Caki2 (cell line): ENCODE measurements around the gene FCAMR. TPM values are rescaled to one million over a fixed set of nuclear protein-coding genes. Genes with fewer than 3 reads are reported as not detected.
"Not testable (repeated sequence)": the region's sequence is repeated elsewhere in the genome, so short reads cannot be mapped to it uniquely, and the experiment has no call there.

Experiments
- DNase-seq: peaks from one replicate; pipeline ENCODE4 v3.0.0-alpha.2; 2015; ENCODE audit warnings: low read depth
- in situ Hi-C: cut with HindIII; loops from 2 replicates; pipeline ENCODE4 v1.10.0; 2016; ENCODE audit warnings: low sequenced_read_pairs, low pct_unique_long_range_greater_than_20kb, mixed read lengths
- total RNA-seq: library from RNA; depleted of rRNA; stranded (reverse); fragments of >200 nt; shearing (Covaris generic); gene quantifications from 2 replicates; pipeline ENCODE4 v1.2.3, GENCODE V29; 2014; ENCODE audit warnings: low replicate concordance

Gene FCAMR
- total RNA-seq, 1 experiment from 2014 or later: 0.14 TPM

- in situ Hi-C loops: no loop called here
- DNase-seq: no peak
These were observed 24.5 kb downstream of the FCAMR start for GRCh38 chr1:206945779-206946178.

DNA sequence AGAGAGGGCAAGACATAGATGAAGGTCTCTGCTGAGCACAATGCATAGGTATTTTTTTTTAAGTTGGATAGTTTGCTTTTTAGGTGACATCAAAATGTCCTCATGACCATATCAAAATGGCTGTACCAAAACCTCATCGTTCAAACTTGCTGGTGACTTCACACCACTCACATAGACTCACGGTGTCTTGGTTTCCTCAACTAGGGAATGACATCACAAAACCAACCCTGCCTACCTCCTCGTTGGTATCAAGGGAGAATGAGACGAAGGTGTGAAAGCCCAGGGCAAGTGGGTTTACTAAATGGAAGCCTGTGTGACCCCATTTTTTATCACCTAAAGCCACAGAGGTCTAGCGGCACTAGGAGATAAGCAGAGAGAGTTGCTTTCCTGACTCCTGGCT, 25.6 kb downstream of the FCAMR start:
- DNase-seq: no peak
- in situ Hi-C loops: no loop called here

GRCh38 chr1:206941766-206942418, 28.4 kb downstream of the FCAMR start:
- peak; percentile 76 for DNase-seq
- in situ Hi-C loops: no loop called here

- in situ Hi-C loops: no loop called here
- no peak for DNase-seq
These were observed 29.7 kb downstream of the FCAMR start for GRCh38 chr1:206940588-206940936.

DNA sequence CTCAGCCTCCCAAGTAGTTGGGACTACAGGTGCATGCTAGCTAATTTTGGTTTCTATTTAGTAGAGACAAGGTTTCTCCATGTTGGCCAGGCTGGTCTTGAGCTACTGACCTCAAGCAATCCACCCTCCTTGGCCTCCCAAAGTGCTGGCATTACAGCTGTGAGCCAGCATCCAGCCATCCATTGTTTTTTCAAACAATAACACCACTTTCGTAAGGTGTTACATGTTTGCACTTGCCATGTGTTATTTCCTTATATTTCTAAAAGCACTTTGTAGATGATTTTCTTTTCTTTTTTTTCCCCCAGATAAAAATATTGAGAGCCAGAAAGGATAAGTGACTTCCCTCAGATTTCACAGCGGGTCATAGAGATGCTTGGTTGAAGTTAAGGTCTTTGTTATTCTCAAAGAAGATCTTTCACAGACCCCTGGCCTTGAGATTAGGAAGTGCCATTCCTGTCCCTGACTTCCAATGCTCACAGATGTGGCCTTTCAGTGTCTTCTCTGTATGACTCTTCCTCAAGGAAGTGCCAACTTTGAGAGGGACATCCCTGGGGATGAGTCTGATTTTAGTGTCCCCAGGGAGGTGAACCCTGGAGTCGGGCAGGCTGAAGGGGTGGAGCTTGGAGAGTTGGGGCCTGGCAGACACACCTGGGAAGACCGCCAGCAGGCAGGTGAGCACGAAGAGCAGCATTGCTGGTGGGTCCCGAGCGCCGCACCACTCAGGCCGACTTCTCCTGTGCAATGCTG, 30.2 kb downstream of the FCAMR start:
- in situ Hi-C loops: no loop called here
- no peak for DNase-seq

DNA sequence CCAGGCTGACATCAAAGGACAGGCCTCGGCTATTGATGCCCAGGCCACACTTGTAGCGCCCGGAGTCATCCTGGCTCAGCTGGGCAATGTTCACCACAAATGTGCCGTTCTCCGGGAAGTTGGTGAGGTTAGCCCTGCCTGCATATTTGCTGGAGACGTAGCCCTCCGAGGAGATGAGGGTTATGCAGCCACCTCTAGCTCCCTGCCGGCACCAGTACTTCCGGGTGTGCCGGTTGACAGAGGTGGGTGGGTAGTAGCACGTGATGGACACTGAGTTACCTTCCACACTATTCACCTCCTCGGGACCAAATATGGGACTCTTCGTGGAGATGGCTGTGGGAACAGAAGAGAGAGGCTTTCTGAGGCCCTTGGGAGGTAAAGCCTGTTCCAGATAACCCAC, 31.1 kb downstream of the FCAMR start:
- in situ Hi-C loops: no loop called here
- DNase-seq: no peak

GRCh38 chr1:206937425-206937824, 32.8 kb downstream of the FCAMR start:
- in situ Hi-C loops: no loop called here

GRCh38 chr1:206935491-206936067, 34.7 kb downstream of the FCAMR start:
- in situ Hi-C loops: no loop called here
- DNase-seq: no peak

More at GRCh38 chr1:206937425-206937824, 32.8 kb downstream of the FCAMR start:
- DNase-seq: no peak

- in situ Hi-C loops: no loop called here
- no peak for DNase-seq
These were observed 36.8 kb downstream of the FCAMR start for GRCh38 chr1:206933333-206933945.

GRCh38 chr1:206932177-206932576, 38.1 kb downstream of the FCAMR start:
- no peak for DNase-seq
- in situ Hi-C loops: no loop called here

- in situ Hi-C loops: no loop called here
- DNase-seq: no peak
These were observed 38.6 kb downstream of the FCAMR start for GRCh38 chr1:206931709-206932108.

GRCh38 chr1:206930210-206930798, 40.0 kb downstream of the FCAMR start:
- in situ Hi-C loops: no loop called here
- DNase-seq: no peak

GRCh38 chr1:206929524-206929923, 40.7 kb downstream of the FCAMR start:
- DNase-seq: no peak

DNA sequence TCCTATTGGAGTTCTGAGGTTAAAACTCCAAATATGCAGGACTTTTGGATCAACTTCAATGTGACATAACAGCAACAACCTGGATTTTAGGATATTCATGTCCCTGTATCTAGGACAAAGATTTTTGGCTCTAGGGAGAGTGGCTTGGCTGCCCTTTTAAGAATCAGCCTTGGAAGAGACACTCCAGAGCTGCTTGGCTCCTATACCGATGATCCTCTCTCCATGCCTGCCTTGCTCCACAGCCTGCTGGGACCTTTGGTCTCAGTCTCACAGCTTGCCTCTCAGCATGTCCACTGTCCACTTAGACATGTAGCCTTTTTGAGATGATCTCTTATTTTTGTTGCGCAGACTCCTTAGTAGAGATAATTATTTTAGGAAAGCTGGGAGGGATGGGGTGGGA, 44.0 kb downstream of the FCAMR start:
- DNase-seq: no peak
- in situ Hi-C loops: no loop called here

More at GRCh38 chr1:206929524-206929923, 40.7 kb downstream of the FCAMR start:
- in situ Hi-C loops: no loop called here

DNA sequence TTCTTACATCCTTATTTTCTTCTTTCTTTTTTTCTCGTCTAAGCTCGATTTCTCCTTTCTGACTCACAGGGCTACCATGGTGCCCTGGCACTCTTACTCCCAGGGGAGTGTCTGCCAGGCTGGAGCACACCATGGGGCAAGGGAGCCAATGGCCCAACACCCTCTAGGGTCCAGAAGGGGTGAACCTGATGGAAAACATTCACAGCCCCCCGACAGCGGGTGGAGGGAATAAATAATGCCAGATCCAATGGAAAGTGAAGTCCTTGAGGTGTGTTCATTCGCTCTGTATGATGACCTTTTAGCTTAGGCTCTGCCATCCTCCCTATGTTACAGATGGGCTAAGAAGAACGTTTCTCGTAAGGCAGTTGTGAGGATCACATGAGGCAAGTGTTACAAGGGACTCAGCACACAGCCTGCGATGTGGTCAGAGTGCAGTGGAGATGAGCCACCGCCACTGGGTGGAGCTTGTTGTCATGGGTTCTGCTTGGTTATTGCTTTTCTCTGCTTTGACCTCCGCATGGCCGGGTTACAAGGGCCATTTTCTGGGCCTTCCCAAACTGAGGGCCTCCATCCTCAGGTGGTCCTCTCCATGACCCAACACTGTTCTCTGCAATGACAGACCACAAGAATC, 45.0 kb downstream of the FCAMR start:
- DNase-seq: no peak
- in situ Hi-C loops: no loop called here

DNA sequence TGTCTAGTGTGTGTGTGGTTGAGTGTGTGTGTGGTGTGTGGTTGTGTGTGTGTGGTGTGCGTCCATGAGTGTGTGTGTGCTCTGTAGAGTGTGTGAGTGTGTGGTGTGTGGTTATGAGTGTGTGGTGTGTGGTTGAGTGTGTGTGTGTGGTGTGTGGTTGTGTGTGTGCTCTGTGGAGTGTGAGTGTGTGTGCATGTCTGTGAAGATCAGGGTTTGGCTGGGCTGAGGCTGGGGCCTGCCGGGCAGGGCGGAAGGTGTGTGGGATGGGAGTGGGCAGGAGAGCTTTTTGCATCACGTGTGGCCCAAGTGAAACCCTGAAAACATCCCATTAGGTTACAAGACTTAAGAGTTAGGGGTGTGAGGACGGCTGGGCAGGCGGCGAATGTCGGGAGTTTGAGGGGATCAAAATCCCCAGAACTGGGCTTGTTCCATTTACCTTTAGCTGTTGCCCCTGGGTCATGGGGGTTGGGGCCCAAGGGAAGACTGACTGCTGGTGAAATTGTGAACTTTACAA, 45.6 kb downstream of the FCAMR start:
- DNase-seq: no peak
- in situ Hi-C loops: no loop called here

DNA sequence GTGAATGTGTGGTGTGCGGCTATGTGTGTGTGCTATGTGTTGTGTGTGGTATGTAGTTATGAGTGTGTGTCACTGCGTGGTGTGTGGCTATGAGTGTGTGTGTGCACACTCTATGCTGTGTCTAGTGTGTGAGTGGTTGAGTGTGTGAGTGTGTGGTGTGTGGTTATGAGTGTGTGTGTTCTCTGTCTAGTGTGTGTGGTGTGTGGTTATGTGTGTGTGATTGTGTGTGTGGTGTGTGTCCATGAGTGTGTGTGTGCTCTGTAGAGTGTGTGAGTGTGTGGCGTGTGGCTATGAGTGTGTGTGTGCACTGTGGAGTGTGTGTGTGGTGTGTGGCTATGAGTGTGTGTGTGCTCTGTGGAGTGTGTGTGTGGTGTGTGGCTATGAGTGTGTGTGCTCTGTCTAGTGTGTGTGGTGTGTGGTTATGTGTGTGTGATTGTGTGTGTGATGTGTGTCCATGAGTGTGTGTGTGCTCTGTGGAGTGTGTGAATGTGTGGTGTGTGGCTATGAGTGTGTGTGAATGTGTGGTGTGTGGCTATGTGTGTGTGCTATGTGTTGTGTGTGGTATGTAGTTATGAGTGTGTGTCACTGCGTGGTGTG, 46.2 kb downstream of the FCAMR start:
- in situ Hi-C loops, DNase-seq: not testable (repeated sequence)
